ENCODE results near the gene CEP78.
"Not testable (repeated sequence)": the region's sequence is repeated elsewhere in the genome, so short reads cannot be mapped to it uniquely, and the experiment has no call there.

Gene CEP78

DNA sequence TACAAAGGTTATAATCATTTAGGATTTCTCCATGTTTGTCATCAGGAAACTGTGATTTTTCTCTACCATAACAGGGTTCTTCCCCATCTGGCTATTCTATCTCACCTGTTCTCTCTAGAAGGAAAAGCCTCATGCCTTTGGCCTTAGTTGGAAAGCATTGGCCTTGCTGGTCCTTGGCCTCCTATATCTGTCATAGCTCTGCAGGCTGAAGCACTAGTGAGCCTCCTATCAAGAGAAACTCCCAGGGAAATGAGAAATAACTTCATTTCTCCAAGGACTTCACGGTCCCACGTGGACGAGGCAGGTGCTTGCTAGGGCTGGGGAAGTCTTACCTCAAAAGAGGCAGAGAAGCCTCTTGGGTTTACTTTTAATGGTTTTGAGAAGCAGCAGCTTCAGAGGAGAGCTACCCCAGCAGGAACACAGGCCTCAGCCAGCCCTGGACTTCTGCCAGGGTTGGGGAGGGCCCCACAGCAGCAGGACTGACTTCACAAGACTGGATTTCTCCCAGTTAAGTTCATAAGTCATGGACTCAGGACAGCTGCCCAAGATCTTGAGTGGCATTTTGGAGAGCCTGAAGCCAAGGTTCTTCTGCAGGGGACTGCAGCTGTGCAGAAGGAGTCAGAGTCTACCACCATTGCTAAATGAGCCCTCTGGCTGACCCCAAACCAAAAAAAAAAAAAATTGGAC is 45.2 kb downstream of the CEP78 start:
- TF ChIP-seq, protein P1, sequence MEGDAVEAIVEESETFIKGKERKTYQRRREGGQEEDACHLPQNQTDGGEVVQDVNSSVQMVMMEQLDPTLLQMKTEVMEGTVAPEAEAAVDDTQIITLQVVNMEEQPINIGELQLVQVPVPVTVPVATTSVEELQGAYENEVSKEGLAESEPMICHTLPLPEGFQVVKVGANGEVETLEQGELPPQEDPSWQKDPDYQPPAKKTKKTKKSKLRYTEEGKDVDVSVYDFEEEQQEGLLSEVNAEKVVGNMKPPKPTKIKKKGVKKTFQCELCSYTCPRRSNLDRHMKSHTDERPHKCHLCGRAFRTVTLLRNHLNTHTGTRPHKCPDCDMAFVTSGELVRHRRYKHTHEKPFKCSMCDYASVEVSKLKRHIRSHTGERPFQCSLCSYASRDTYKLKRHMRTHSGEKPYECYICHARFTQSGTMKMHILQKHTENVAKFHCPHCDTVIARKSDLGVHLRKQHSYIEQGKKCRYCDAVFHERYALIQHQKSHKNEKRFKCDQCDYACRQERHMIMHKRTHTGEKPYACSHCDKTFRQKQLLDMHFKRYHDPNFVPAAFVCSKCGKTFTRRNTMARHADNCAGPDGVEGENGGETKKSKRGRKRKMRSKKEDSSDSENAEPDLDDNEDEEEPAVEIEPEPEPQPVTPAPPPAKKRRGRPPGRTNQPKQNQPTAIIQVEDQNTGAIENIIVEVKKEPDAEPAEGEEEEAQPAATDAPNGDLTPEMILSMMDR (IDR thresholded peaks at IDR 0.05; ENCODE audit: insufficient read depth, low read length, poor library complexity, severe bottlenecking), result no peak
- Histone ChIP-seq H3K27me3 (replicated peaks; ENCODE audit: control insufficient read depth, insufficient read depth, low read length) (no peaks in the 10 kb centered on the region), H3K36me3 (ENCODE audit: control insufficient read depth, insufficient read depth, low read length) (no peaks in the 10 kb centered on the region), H3K4me3 (replicated peaks; ENCODE audit: low read depth, low read length) (no peak overlapping the region)
- no peak for DNase-seq (ENCODE audit: extremely low read depth, insufficient read length)

DNA sequence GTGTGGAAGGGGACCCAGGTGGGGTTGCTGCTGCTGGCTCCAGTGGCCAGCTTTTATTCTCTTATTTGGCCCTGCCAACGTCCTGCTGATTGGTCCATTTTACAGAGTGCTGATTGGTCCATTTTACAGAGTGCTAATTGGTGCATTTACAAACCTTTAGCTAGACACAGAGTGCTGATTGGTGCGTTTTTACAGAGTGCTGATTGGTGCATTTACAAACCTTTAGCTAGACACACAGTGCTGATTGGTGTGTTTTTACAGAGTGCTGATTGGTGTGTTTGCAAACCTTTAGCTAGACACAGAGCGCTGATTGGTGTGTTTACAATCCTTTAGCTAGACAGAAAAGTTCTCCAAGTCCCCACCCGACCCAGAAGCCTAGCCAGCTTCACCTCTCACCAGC is 48.3 kb downstream of the CEP78 start:
- not testable (repeated sequence) for H3K4me3 ChIP-seq (replicated peaks; ENCODE audit: low read depth, low read length); H3K36me3 ChIP-seq (ENCODE audit: control insufficient read depth, insufficient read depth, low read length); H3K27me3 ChIP-seq (replicated peaks; ENCODE audit: control insufficient read depth, insufficient read depth, low read length); DNase-seq (ENCODE audit: extremely low read depth, insufficient read length)

DNA sequence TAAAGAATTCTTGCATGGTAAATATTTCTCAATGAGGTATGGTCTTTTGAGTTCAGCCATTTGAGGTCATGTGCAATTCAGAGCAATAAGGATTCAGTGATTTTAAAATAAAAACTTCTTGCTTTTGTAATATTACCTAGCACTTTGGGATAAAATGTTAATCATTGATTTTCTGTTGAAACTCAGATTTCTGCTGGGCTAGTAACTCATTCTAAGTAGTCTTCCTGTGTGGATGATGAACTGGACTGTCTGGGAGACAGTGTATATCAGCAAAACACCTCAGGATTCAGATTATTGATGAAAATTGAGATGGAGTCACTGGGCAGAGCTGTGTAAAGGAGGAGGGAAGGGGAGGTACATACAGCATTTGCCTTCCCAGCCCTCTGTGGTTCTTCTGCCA is 50.2 kb downstream of the CEP78 start:
- TF ChIP-seq, protein P1 (IDR thresholded peaks at IDR 0.05; ENCODE audit: insufficient read depth, low read length, poor library complexity, severe bottlenecking), result no peak
- no peaks in the 10 kb centered on the region for H3K36me3 ChIP-seq (ENCODE audit: control insufficient read depth, insufficient read depth, low read length)
- no peaks in the 10 kb centered on the region for H3K27me3 ChIP-seq (replicated peaks; ENCODE audit: control insufficient read depth, insufficient read depth, low read length)
- no peak overlapping the region for H3K4me3 ChIP-seq (replicated peaks; ENCODE audit: low read depth, low read length)
- DNase-seq (ENCODE audit: extremely low read depth, insufficient read length), result no peak

DNA sequence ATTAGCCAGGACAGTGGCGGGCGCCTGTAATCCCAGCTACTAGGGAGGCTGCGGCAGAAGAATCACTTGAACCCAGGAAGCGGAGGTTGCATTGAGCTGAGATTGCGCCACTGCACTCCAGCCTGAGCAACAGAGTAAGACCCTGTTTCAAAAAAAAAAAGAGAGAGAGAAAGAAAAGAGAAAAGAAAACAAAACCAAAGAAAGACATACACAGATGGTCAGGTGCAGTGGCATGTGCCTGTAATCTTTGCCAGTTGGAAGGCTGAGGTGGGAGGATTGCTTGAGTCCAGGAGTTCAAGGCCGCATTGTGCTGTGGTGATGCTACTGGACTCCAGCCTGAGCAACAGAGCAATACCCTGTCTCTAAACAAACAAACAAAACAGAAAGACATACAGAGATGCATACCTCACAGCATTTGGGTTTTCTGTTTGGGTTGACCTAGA is 51.1 kb downstream of the CEP78 start:
- Histone ChIP-seq H3K4me3 (replicated peaks; ENCODE audit: low read depth, low read length) (no peak overlapping the region), H3K27me3 (replicated peaks; ENCODE audit: control insufficient read depth, insufficient read depth, low read length) (no peaks in the 10 kb centered on the region), H3K36me3 (ENCODE audit: control insufficient read depth, insufficient read depth, low read length) (no peaks in the 10 kb centered on the region)
- TF ChIP-seq, protein P1 (IDR thresholded peaks at IDR 0.05; ENCODE audit: insufficient read depth, low read length, poor library complexity, severe bottlenecking), result no peak
- no peak for DNase-seq (ENCODE audit: extremely low read depth, insufficient read length)

DNA sequence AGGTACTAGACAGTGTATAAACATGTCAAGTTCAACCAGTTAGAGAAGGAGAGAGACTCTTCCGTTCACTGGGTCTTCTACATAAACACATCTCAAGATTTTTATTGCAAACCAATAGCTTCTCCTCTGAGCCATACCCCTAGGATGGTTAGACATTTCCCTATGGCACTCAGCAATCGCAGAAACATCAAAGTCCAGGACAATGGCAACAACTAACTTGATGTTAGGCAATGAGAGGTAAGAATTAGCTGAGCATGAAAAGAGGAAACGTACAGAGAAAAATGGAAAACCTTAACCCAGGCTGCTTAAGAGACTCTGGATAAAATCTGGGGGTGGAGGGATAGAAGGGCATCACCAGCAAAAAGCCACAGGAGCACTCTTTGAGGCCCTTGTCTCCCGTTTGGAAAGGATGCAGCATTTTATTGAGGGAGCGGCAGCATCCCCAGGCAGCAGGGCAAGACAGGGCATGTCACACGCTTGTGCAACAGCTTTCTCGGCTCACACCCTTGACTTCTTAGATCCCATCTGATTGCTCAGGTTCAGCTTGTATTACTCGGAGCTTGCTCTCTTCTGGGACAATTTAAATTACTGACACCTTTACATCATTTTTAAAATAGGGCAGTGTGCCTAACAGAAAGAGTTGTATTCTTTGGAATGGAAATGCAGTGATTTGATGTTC is 52.5 kb downstream of the CEP78 start:
- Histone ChIP-seq H3K36me3 (ENCODE audit: control insufficient read depth, insufficient read depth, low read length) (no peaks in the 10 kb centered on the region), H3K27me3 (replicated peaks; ENCODE audit: control insufficient read depth, insufficient read depth, low read length) (no peaks in the 10 kb centered on the region), H3K4me3 (replicated peaks; ENCODE audit: low read depth, low read length) (no peak overlapping the region)
- no peak for DNase-seq (ENCODE audit: extremely low read depth, insufficient read length)
- TF ChIP-seq, protein P1 (IDR thresholded peaks at IDR 0.05; ENCODE audit: insufficient read depth, low read length, poor library complexity, severe bottlenecking), result no peak

DNA sequence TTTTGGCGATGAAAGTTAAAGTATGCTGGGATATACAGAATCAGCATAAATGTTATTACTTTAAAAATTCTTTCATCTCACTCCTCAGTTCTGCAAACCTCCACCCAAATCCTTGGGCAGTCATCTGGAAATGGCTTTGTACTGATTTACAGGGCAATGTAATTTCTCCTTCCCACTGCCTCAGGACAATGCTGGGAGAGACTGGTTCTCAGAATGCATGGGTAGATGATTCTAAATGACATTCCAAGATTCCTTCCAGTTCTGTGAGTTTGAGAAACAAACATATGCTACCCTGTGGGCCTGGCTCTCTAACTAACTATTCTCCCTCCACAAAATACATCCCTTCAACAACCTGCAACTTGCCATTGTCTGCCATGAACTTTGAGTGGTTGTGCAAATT is 53.6 kb downstream of the CEP78 start:
- no peak for DNase-seq (ENCODE audit: extremely low read depth, insufficient read length)
- Histone ChIP-seq H3K36me3 (ENCODE audit: control insufficient read depth, insufficient read depth, low read length) (no peaks in the 10 kb centered on the region), H3K4me3 (replicated peaks; ENCODE audit: low read depth, low read length) (no peak overlapping the region), H3K27me3 (replicated peaks; ENCODE audit: control insufficient read depth, insufficient read depth, low read length) (no peaks in the 10 kb centered on the region)
- TF ChIP-seq, protein P1 (IDR thresholded peaks at IDR 0.05; ENCODE audit: insufficient read depth, low read length, poor library complexity, severe bottlenecking), result no peak
